Lower leg skin (tissue), 4 donors: ENCODE data around the gene SYMPK. TPM values are rescaled to one million over a fixed set of nuclear protein-coding genes. Genes with fewer than 3 reads are reported as not detected.

Source experiments
- DNase-seq, 2 donors: peaks; one replicate each; pipeline ENCODE4 v3.0.0-alpha.2; 2019; ENCODE audit warnings: low spot score in 2 of 2
- H3K4me3 ChIP-seq: fragments of 200-600 bp; sonication (generic); 2 replicates; pipeline ENCODE4 v1.5.1; 2017; ENCODE audit warnings: mild to moderate bottlenecking, low read depth; ENCODE audit not compliant: poor library complexity, severe bottlenecking
- POLR2A ChIP-seq, 2 donors: fragments of 450-650 bp; IDR thresholded peaks; one replicate each; pipeline ENCODE4 v1.6.1; 2016 to 2017; ENCODE audit warnings: antibody characterized with exemption in 2 of 2, mild to moderate bottlenecking in 1 of 2, moderate library complexity in 1 of 2
- WGBS, 2 donors: methylation state at CpG; one replicate each; pipeline ENCODE4 v1.1.5; 2018; 5-methylcytosine and 5-hydroxymethylcytosine counted together
- intact Hi-C: fragments of 100-400 bp; cut with DNase I; formaldehyde crosslinking; loops from one replicate; pipeline ENCODE4 v1.15.0; 2023; ENCODE audit warnings: low total_unique reads
- total RNA-seq, 4 donors: library from RNA; depleted of rRNA; stranded (reverse); fragments of >200 nt; gene quantifications; one replicate each; pipeline ENCODE4 v1.1.0, GENCODE V29; 2016
- TF ChIP-seq, protein P1 (sequence below), 3 donors: fragments of 450-650 bp; IDR thresholded peaks; one replicate each; pipeline ENCODE4 v1.5.1; 2016; ENCODE audit warnings: antibody characterized with exemption in 3 of 3, mild to moderate bottlenecking in 3 of 3, moderate library complexity in 2 of 3

Gene SYMPK
- total RNA-seq, 4 donors from 2014 or later = 30.3 to 62.8 (median 46.6) TPM

DNA sequence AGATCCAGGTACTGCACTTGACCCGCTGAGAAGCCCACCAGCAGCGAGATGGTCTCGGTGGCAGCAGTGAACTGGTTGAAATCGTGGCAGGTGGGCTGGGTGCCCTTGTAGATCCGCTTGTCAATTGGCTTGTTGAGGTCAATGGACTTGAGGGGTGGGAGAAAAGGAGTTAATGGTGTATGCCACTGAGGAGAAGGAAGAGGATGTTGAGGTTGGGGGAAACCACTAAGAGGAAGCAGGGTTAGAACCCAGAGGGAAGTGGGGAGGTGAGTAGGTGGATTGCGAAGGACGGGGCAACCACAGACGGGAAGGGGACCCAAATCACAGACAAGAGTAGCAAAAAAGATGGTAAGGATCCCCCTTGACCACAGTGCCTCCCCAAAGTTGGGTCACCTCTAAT is 72.0 kb downstream of the SYMPK start:
- intact Hi-C loops = no loop called here
- WGBS, 2 donors = 73% methylated on average over 8 of the region's 8 CpGs
- DNase-seq = no peak
- H3K4me3 ChIP-seq = no peak overlapping the region
- no peak for TF ChIP-seq POLR2A (IDR thresholded peaks at IDR 0.05)
- TF ChIP-seq, protein P1, sequence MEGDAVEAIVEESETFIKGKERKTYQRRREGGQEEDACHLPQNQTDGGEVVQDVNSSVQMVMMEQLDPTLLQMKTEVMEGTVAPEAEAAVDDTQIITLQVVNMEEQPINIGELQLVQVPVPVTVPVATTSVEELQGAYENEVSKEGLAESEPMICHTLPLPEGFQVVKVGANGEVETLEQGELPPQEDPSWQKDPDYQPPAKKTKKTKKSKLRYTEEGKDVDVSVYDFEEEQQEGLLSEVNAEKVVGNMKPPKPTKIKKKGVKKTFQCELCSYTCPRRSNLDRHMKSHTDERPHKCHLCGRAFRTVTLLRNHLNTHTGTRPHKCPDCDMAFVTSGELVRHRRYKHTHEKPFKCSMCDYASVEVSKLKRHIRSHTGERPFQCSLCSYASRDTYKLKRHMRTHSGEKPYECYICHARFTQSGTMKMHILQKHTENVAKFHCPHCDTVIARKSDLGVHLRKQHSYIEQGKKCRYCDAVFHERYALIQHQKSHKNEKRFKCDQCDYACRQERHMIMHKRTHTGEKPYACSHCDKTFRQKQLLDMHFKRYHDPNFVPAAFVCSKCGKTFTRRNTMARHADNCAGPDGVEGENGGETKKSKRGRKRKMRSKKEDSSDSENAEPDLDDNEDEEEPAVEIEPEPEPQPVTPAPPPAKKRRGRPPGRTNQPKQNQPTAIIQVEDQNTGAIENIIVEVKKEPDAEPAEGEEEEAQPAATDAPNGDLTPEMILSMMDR (IDR thresholded peaks at IDR 0.05) = no peak

DNA sequence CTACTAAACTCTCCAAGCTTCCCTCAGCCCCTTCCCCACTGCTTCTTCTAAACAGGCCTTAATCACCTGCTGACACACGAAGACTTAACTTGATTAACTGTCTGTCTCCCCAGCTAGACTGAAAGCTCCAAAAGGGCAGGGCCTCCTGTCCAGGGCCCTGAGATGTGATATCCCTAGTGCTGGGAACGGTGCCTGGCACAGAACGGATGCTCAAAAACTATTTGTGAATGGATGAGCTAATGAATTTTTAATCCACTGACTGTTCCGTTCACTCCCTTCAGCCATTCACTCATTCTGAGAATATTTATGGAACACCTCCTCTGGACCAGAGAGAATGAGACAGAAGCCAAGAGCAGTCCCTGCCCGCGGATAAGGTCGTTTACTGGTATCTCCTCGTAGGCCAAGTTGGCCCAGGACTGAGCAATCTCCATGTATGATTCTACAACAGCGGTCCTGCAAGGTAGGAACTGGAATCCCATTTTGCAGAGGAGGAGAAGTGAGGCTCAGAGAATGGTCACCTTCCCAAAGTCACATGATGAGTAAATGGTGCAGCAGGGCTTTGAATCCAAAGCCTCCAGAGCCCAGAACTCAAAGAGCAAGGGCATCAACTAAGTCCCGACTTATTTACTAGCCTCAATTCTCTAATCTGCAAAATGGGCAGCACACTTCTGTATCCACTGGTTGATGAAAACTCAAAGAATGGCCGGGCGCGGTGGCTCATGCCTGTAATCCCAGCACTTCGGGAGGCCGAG is 73.7 kb downstream of the SYMPK start:
- intact Hi-C loops = no loop called here
- no peak overlapping the region for H3K4me3 ChIP-seq
- WGBS, 2 donors = 87 to 90% methylated on average over 15 of the region's 15 CpGs
- DNase-seq = no peak
- TF ChIP-seq POLR2A (IDR thresholded peaks at IDR 0.05) = no peak
- TF ChIP-seq, protein P1 (IDR thresholded peaks at IDR 0.05) = no peak

DNA sequence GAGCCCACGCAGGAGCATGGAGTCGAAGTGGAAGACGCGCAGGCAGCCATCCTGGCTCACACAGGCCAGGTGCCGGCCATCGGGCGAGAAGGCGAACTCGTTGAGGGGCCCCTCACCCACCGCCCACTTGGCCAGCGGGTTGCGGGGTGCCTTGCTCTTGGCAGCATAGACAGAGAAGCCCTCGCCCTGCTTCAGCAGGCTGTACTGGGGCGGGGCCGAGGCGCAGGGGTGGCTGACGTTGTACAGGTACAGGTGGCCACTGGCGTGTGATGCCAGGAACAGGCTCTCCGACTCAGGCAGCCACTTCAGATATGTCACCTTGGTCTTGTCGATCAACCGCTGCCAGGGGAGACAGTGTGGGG is 76.4 kb downstream of the SYMPK start:
- 93% methylated on average over 21 of the region's 21 CpGs for WGBS, 2 donors
- intact Hi-C loops = no loop called here
- no peak for DNase-seq
- no peak overlapping the region for H3K4me3 ChIP-seq
- TF ChIP-seq, protein P1 (IDR thresholded peaks at IDR 0.05) = no peak
- TF ChIP-seq POLR2A (IDR thresholded peaks at IDR 0.05) = no peak

DNA sequence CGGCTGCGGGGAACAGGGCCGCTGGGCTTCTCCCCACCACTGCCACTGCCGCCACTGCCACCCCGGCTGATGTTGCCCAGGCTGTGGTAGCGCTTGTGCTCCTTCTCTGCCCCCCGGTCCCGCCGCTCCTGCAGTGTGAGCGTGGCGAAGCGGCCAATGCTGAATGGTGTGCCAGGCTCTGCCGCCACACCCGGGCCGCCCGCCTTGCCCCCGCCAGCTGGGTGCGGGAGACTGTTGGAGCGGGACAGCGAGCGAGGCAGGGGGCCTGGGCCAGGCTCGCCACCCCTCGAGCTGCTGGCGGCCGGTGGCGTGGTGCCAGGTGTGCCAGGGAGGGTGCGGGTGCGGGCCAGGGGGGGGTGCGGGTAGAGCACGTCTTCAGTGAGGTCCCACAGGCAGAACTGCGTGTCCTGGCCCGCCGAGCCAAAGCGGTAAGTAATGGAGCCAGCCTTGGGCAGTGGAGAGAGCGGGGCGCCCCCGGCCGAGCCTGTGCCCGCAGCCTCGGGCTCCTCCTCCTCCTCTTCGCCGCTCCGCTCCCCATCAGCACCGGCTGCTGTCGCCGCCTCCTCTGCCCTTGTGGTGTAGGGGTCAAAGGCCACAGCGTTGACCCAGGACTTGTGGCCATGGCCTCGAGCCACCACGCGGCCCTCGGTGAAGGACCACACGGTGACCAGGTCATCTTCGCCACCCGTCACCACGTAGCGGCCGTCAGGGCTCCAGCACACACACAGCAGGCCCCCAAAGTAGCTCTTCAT is 77.0 kb downstream of the SYMPK start:
- no peak for DNase-seq
- no peak overlapping the region for H3K4me3 ChIP-seq
- 78 to 88% methylated on average over 45 to 51 of the region's 57 CpGs for WGBS, 2 donors
- TF ChIP-seq, protein P1 (IDR thresholded peaks at IDR 0.05) = no peak
- no peak for TF ChIP-seq POLR2A (IDR thresholded peaks at IDR 0.05)
- intact Hi-C loops = no loop called here

DNA sequence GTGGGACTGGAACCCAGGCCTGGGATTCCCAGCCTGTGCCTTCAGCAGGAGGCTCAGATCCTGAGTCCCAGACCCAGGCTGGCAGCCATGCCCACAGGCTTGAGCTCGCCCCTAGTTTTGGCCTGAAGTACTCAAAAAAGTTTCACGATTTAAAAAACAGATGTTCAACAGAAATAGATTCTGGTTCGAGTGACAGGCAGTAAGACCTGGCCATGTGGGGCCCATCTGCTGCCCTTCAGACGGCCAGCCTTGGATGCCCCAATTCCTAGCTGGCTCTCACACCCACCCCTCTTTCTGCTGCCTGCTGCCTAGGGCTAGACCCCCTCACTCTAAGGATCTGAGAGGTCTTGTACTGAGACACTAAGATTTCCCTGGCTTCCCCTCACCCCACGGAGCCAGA is 77.8 kb downstream of the SYMPK start:
- intact Hi-C loops = no loop called here
- no peak for TF ChIP-seq POLR2A (IDR thresholded peaks at IDR 0.05)
- TF ChIP-seq, protein P1 (IDR thresholded peaks at IDR 0.05) = no peak
- DNase-seq = no peak
- no peak overlapping the region for H3K4me3 ChIP-seq
- WGBS, 2 donors = 50 to 59% methylated on average over 5 of the region's 5 CpGs
